Neuron (in vitro differentiated cells): Measurements from ENCODE around the gene PDPK1.
"Not testable (repeated sequence)": the region's sequence is repeated elsewhere in the genome, so short reads cannot be mapped to it uniquely, and the experiment has no call there.

Experiments
- H2AFZ ChIP-seq: one replicate; pipeline ENCODE4 v1.6.1; 2013; ENCODE audit warnings: low read depth, mild to moderate bottlenecking, inconsistent platforms, low read length, moderate library complexity
- H3K27me3 ChIP-seq: one replicate; pipeline ENCODE4 v1.6.1; 2013; ENCODE audit warnings: low read length; ENCODE audit not compliant: insufficient read depth
- H3K36me3 ChIP-seq: one replicate; pipeline ENCODE4 v1.6.1; 2013; ENCODE audit warnings: low read length; ENCODE audit not compliant: insufficient read depth
- H3K4me1 ChIP-seq: one replicate; pipeline ENCODE4 v1.6.1; 2013; ENCODE audit warnings: low read length; ENCODE audit not compliant: insufficient read depth
- H3K4me3 ChIP-seq: 2 replicates; pipeline ENCODE4 v1.5.1; 2013; ENCODE audit warnings: mild to moderate bottlenecking, low read length, moderate library complexity
- H3K9me3 ChIP-seq: one replicate; pipeline ENCODE4 v1.6.1; 2013; ENCODE audit warnings: low read length

PDPK1 gene

DNA sequence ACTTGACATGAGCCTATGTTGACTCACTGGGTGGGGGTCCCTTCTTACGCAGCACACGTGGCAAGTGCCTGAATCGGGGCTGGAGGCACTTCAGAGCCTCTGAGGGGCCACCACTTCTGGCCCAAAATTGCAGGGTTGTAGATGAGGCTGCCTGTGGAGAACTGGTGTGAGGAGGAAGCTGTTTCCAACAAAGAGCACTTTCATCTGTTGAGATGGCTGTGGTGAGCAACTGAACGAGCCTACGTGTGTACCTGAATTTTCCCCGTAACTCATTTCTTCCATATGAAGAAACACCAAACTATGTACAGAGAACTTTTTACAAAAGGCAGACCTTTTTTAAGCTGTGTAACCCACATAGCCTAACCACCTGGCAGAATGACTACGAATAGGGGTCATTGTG lies 64.4 kb downstream of the PDPK1 start:
- H3K4me3 ChIP-seq, H2AFZ ChIP-seq, H3K9me3 ChIP-seq, H3K27me3 ChIP-seq: not testable (repeated sequence)
- Histone ChIP-seq H3K36me3 (peaks cover 12% of the 10 kb centered on the region), H3K4me1 (peaks cover 18% of the 10 kb centered on the region)

DNA sequence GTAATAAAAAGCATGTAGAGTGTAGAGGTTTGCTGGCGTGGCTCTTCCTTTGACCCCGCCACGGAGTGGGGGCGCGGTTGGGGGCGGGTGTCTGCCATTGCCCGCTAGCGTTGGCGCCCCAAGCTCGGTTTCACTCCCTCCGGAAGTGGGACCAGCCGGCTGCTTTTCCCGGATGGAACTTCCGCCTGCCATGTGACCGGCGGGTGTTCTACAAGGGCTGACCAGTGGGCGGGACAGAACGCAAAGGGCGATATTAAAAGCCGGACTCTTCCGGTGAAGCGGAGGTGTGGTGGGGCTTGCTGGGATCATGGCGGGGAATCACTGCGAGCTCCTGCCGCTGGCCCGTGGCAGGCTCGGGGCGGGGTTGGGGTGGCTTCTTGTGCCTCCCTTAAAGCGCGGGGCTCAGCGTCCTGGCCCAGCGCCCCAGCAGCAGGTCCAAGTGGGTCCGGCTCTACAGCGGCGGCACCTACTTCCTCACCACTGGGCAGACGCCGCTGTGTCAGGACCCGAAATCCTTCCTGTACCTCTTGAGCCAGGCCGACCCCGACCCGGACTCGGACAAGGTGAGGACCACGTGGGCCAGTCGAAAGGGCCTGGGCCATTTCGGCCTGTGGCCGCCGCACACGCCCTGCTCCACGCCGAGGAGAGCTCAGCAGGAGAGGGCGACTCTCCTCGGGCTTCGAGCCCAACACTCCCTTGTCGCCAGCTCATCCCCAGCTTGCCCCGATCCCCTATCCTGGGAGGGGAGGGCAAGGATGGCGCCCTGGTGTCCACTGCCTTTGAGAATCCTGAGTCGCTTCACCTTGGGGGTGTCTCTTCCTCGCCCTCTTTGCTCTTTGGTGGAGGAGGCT lies 65.6 kb downstream of the PDPK1 start:
- Histone ChIP-seq H2AFZ (peak overlapping the region; percentile 57), H3K4me3 (peak overlapping the region; percentile 95), H3K27me3 (no peaks in the 10 kb centered on the region), H3K4me1 (peaks cover 5% of the 10 kb centered on the region), H3K9me3 (no peaks in the 10 kb centered on the region), H3K36me3 (peaks cover 6% of the 10 kb centered on the region)

DNA sequence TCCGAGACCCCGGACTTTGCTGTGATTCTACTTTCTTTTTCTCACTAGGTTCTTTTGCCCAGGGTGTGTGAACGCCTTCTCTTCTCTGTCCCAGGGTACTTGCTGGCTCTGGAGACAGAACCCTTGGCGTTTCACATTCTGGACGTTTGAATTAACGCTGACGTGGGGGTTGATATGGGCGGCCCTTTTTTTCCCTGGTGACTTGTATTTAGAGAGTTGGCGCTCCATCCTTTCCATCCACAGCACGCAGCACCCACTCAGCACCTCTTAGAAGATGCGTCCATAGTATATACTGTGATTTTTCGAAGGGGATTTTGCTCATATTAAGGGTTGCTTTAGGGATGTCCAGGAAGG lies 66.2 kb downstream of the PDPK1 start:
- not testable (repeated sequence) for H3K4me1 ChIP-seq, H3K9me3 ChIP-seq, H3K36me3 ChIP-seq, H2AFZ ChIP-seq, H3K27me3 ChIP-seq
- H3K4me3 ChIP-seq: peak overlapping the region; percentile 95

DNA sequence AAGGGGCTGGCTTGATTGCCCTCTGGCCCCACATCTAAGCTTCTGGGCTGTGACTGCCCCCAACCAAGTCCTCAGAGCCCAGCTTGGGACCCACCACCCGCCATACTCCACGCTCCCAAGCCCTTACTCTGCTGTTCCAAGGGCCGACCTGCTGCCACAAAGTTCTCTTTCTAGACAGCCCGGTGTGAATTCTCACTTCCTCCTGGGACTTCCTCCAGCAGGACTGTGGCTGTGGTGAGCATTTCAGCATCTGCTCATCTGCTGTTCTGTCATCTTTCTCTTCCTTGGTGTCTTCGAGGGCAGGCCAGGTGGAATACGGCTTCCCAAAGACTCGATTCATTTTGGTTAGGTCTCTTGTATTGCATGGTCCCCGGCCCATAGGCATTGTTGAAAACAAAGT lies 69.0 kb downstream of the PDPK1 start:
- H3K36me3 ChIP-seq: peaks cover 11% of the 10 kb centered on the region
- H3K9me3 ChIP-seq, H3K27me3 ChIP-seq, H3K4me1 ChIP-seq, H3K4me3 ChIP-seq, H2AFZ ChIP-seq: not testable (repeated sequence)

DNA sequence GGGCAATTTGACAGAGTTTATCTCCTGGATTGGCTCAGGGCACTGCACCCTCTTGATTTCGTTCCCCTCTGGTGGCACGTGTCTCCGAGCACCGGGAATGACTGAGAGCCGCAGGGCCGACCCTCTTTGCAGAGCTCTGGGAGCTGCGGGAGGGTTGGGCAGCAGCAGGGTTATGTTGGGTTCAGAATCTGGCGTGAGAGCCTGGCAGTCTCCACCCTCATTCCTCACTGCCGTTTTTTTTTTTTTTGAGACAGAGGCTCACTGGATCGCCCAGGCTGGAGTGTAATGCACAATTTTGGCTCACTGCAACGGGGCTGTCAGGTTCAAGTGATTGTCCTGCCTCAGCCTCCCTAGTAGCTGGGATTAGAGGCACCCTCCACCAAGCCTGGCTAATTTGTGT lies 71.5 kb downstream of the PDPK1 start:
- H2AFZ ChIP-seq, H3K9me3 ChIP-seq, H3K4me3 ChIP-seq, H3K27me3 ChIP-seq, H3K4me1 ChIP-seq: not testable (repeated sequence)
- peaks cover 11% of the 10 kb centered on the region for H3K36me3 ChIP-seq

DNA sequence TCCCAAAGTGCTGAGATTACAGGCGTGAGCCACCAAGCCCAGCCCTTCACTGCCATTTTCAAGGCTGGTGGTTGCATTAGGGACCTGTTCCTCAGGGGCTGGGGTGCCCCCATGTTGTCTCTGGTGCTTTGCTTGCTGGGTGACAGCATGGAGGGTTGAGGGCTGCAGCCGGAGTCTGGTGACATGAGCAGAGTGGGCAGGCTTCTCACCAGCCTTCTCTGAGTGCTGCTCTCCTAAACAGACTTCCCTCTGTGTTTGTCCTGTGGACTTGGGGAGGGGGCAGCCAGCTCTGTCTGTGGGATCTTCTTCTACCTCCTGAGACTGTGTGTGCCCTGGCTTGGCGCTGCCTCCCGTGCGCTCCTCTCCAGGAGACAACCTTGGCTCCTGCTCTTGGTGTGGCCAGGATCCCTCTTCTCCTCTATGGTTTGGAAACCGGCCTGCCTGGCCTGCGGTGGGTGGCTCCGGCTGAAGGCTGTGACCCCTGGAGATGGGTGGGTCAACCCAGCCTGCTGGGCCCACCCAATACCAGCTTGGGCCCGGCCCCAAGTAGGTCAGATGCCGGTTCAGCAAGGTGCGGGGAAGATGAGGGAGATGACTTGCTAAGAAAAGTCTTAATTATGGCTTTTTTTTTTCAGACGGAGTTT lies 72.1 kb downstream of the PDPK1 start:
- no peaks in the 10 kb centered on the region for H3K27me3 ChIP-seq
- H3K4me1 ChIP-seq: no peaks in the 10 kb centered on the region
- peaks cover 16% of the 10 kb centered on the region for H3K36me3 ChIP-seq
- no peak overlapping the region for H2AFZ ChIP-seq
- H3K9me3 ChIP-seq: no peaks in the 10 kb centered on the region
- no peak overlapping the region for H3K4me3 ChIP-seq

DNA sequence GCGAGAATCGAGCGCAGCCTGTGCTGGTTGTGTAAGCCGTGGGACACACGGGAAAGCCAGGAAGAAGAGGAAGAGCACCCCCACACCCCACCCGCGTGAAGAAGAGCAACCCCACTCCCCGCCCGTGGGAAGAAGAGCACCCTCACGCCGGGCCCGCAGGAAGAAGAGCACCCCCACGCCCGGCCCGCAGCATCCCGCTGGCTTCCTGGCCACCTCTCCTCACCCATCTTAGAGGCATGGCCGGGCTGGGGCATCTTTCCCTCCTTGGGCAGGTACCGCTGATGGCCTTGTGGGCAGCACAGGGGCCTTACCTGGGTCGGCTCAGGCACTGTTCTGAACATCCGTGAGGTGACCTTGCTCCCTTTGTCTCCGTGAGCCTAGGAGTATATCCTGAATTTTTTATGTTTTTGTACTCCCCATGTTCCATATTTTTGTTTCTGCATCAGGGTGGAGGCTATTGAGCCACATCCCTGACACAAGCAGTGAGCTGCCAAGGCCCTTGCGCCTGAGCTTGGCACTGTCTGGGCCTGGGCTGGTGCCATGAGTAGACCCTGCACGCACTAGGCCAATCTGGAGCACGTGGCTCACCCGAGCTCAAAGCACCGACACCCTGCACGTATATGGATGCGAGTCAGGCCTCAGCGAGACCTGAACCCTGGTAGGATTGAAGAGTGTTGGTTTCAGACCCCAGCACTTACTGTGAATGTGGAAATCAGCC lies 73.1 kb downstream of the PDPK1 start:
- Histone ChIP-seq H2AFZ (no peak overlapping the region), H3K4me3 (no peak overlapping the region), H3K9me3 (no peaks in the 10 kb centered on the region), H3K4me1 (no peaks in the 10 kb centered on the region), H3K36me3 (peaks cover 18% of the 10 kb centered on the region), H3K27me3 (no peaks in the 10 kb centered on the region)

DNA sequence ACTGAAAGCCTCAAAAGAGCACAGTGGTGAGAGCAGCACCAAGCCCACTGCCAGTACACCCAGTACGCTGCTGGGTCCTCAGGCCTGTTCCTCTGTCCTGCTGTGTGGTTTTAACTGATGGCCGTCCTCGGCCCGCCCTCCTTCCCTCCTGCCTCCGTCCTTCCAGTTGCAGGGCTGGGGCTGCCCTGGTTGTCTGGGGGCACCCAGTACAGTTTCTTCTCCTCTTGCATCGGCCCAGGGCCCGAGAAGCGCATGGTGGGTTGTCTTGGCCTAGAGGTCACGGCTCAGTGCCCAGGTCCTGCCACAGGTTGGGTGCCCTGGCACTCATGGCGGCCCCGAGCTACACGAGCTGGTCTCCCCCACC lies 73.7 kb downstream of the PDPK1 start:
- Histone ChIP-seq H3K9me3 (no peaks in the 10 kb centered on the region), H2AFZ (no peak overlapping the region), H3K4me1 (no peaks in the 10 kb centered on the region), H3K36me3 (peaks cover 18% of the 10 kb centered on the region), H3K4me3 (no peak overlapping the region), H3K27me3 (no peaks in the 10 kb centered on the region)

DNA sequence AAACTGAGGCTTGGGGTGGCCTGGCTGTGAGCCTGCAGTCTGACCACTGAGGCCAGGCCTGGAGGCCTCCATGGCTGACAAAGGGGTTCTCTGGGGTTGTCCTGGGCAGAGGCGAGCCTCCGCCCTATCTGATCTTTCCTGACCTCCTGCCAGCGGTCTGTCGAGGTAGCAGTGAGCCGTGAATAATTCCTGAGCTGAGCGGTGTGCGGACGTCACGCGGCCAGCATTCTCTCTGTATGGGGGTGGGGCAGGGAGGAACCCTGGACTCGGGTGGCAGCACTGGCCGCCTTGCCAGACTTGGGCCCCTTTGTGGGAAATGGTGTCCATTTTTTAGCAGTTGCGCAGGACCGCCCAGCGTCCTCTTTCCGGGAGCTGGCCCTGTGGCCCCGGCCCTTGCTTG lies 74.1 kb downstream of the PDPK1 start:
- not testable (repeated sequence) for H3K4me3 ChIP-seq, H3K27me3 ChIP-seq, H3K9me3 ChIP-seq, H3K4me1 ChIP-seq, H2AFZ ChIP-seq
- H3K36me3 ChIP-seq: peaks cover 18% of the 10 kb centered on the region

DNA sequence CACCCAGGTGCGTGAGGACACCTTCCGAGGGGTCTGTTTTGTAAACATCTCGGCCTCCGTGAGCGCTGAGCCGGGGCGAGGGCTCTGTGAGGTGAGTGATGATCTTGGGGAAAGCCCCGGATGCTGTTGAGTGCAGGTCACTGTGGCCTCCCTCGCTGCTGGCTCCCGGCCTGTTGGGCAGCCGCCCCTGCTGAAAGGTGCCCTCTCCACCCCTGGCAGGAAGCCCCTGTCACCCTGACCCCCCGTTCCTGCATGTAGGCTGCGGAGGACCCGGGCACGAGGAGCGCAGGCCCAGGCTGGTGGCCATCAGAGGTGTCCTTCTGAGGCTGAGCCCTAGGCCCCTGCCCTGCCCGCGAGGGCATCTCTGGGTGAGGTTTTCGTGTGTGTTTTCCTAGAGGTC lies 75.4 kb downstream of the PDPK1 start:
- H3K4me1 ChIP-seq, H3K27me3 ChIP-seq, H3K4me3 ChIP-seq, H3K9me3 ChIP-seq, H2AFZ ChIP-seq: not testable (repeated sequence)
- H3K36me3 ChIP-seq: peaks cover 18% of the 10 kb centered on the region

DNA sequence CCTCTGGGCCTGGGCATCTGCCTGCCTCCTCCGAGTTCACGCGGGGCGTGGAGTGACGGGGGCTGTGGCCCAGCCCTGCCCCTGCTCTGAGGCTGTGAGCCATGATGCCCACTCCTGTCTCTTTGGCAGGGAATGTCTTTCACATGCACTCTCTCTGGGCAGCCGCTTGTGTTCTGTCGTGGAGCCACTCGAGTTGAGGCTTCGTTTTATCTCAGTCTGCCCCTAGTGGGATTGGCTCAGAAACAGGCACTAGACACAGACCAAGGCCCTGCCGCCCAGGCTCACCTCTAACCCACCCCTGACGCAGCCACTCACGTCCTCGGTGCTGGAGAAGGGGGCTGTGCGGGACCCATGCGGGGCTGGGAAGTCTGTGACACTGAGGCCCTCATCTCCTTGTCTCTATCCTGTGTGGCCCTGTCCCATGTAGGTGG lies 77.0 kb downstream of the PDPK1 start:
- no peak overlapping the region for H3K4me3 ChIP-seq
- H3K9me3 ChIP-seq: no peaks in the 10 kb centered on the region
- H3K4me1 ChIP-seq: no peaks in the 10 kb centered on the region
- no peaks in the 10 kb centered on the region for H3K27me3 ChIP-seq
- no peak overlapping the region for H2AFZ ChIP-seq
- H3K36me3 ChIP-seq: peaks cover 18% of the 10 kb centered on the region

DNA sequence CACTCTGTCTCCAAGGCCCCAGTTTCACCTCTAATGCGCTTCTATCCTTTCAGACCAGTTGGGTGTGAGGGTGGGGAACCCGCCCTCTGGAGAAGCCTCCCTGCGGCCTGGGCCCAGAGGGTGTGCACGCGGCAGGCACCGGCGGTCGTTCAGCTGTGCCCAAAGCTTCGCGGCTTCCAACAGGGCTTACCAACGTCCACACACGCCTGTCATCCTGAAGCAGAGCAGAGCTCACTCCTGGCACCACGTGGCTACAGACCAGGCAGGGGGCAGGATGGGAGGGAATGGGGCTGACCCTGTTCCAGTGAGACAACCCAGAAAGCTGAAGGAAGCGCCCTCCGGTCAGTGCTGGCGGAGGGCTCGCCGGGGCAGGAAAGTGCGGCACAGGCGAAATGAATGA lies 81.1 kb downstream of the PDPK1 start:
- not testable (repeated sequence) for H3K9me3 ChIP-seq, H3K27me3 ChIP-seq, H3K4me1 ChIP-seq, H3K36me3 ChIP-seq, H3K4me3 ChIP-seq, H2AFZ ChIP-seq

DNA sequence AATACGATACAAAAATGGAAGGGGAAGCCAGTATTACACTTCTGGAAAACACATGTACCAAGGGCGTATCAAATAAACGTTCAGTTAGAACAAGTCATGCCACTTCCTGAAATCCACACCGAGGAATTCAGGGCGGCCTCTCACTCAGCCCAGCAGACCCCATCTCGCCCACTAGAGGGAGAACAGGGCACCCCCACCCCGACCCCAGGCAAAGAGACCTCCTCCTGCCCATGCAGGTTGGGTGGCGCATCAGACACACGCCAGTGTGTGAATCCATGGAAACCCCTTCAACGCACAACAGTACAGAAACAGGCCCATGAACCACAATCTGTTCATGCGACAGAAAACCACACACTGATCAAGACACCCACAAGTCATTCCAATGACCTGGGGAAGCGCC lies 81.8 kb downstream of the PDPK1 start:
- H3K27me3 ChIP-seq, H3K36me3 ChIP-seq, H2AFZ ChIP-seq, H3K4me3 ChIP-seq, H3K9me3 ChIP-seq, H3K4me1 ChIP-seq: not testable (repeated sequence)
